ENCODE measurements around the gene PRG3.

PRG3 gene

DNA sequence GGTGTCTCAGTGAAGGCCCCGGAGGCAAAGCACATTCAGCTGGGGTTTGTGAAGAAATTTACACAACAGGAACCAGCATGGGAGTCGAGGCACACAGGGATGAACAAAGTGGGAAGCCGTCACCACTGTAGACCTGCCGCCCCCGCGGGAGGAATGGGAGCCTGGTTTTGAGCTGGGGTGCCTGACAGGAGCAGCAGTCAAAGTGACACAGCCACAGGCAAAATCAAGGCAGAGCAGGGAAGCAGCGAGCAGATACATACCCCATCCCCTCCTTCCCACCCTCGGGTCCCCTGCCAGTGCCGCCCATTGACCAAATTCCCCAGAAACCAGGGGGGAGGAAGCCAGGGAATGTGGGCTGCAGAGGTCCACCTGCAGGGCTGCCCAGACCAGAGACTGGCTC is 22.0 kb downstream of the PRG3 start:
- Histone ChIP-seq H3K4me1 (ENCODE audit: insufficient read depth, low read length, poor library complexity, severe bottlenecking) (peaks cover 32% of the 10 kb centered on the region), H3K27me3 (ENCODE audit: insufficient read depth, low read length, poor library complexity, severe bottlenecking) (no peaks in the 10 kb centered on the region), H4K20me1 (ENCODE audit: insufficient read depth, low read length, poor library complexity, severe bottlenecking) (no peaks in the 10 kb centered on the region), H3K9me2 (replicated peaks; ENCODE audit: low read depth, low read length) (no peaks in the 10 kb centered on the region), H3K79me2 (ENCODE audit: insufficient read depth, low read length) (no peaks in the 10 kb centered on the region), H2AFZ (ENCODE audit: low read length) (no peak overlapping the region), H3F3A (ENCODE audit: low read depth) (peaks cover 9% of the 10 kb centered on the region), H3K9me3 (ENCODE audit: insufficient read depth, low read depth, low read length) (no peaks in the 10 kb centered on the region), H3K9ac (ENCODE audit: low read depth, low read length, poor library complexity, severe bottlenecking) (no peak overlapping the region), H3K36me3 (ENCODE audit: insufficient read depth, low read length) (no peaks in the 10 kb centered on the region), H3K4me3 (ENCODE audit: low read length, poor library complexity, severe bottlenecking) (no peak overlapping the region), H3K4me2 (ENCODE audit: low read depth, low read length, poor library complexity, severe bottlenecking) (no peak overlapping the region)
- TF ChIP-seq, protein P1, sequence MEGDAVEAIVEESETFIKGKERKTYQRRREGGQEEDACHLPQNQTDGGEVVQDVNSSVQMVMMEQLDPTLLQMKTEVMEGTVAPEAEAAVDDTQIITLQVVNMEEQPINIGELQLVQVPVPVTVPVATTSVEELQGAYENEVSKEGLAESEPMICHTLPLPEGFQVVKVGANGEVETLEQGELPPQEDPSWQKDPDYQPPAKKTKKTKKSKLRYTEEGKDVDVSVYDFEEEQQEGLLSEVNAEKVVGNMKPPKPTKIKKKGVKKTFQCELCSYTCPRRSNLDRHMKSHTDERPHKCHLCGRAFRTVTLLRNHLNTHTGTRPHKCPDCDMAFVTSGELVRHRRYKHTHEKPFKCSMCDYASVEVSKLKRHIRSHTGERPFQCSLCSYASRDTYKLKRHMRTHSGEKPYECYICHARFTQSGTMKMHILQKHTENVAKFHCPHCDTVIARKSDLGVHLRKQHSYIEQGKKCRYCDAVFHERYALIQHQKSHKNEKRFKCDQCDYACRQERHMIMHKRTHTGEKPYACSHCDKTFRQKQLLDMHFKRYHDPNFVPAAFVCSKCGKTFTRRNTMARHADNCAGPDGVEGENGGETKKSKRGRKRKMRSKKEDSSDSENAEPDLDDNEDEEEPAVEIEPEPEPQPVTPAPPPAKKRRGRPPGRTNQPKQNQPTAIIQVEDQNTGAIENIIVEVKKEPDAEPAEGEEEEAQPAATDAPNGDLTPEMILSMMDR (conservative IDR thresholded peaks at IDR 0.05; ENCODE audit: low read length), result no peak
- TF ChIP-seq EZH2phosphoT487 (IDR thresholded peaks at IDR 0.05; ENCODE audit: borderline replicate concordance), result no peak

DNA sequence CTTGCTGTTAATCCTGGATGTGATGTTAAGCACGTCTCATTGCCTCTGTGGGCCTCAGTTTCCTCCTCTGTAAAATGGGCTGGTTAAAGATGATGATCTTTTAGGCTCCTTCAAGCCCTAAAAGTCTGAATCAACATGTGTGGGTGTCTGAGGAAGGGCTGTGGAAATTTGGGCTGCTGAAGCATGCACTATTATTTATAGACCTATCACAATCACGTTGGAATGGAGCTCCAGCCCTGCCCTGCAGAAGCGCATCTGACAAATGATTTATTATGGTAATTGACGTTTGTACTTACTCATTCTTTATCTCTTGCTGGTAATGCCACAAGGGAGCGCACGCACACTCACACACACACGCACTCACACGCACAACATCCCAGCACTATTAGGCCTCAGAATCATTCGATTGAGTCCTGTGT is 22.4 kb downstream of the PRG3 start:
- no peaks in the 10 kb centered on the region for H3K9me3 ChIP-seq (ENCODE audit: insufficient read depth, low read depth, low read length)
- no peak overlapping the region for H2AFZ ChIP-seq (ENCODE audit: low read length)
- H3K9ac ChIP-seq (ENCODE audit: low read depth, low read length, poor library complexity, severe bottlenecking), result no peak overlapping the region
- no peak overlapping the region for H3K4me3 ChIP-seq (ENCODE audit: low read length, poor library complexity, severe bottlenecking)
- peaks cover 37% of the 10 kb centered on the region for H3K4me1 ChIP-seq (ENCODE audit: insufficient read depth, low read length, poor library complexity, severe bottlenecking)
- H3F3A ChIP-seq (ENCODE audit: low read depth), result peaks cover 12% of the 10 kb centered on the region
- H3K4me2 ChIP-seq (ENCODE audit: low read depth, low read length, poor library complexity, severe bottlenecking), result no peak overlapping the region
- no peaks in the 10 kb centered on the region for H4K20me1 ChIP-seq (ENCODE audit: insufficient read depth, low read length, poor library complexity, severe bottlenecking)
- no peaks in the 10 kb centered on the region for H3K9me2 ChIP-seq (replicated peaks; ENCODE audit: low read depth, low read length)
- H3K36me3 ChIP-seq (ENCODE audit: insufficient read depth, low read length), result no peaks in the 10 kb centered on the region
- no peaks in the 10 kb centered on the region for H3K27me3 ChIP-seq (ENCODE audit: insufficient read depth, low read length, poor library complexity, severe bottlenecking)
- no peak for TF ChIP-seq EZH2phosphoT487 (IDR thresholded peaks at IDR 0.05; ENCODE audit: borderline replicate concordance)
- TF ChIP-seq, protein P1 (conservative IDR thresholded peaks at IDR 0.05; ENCODE audit: low read length), result no peak
- no peaks in the 10 kb centered on the region for H3K79me2 ChIP-seq (ENCODE audit: insufficient read depth, low read length)

DNA sequence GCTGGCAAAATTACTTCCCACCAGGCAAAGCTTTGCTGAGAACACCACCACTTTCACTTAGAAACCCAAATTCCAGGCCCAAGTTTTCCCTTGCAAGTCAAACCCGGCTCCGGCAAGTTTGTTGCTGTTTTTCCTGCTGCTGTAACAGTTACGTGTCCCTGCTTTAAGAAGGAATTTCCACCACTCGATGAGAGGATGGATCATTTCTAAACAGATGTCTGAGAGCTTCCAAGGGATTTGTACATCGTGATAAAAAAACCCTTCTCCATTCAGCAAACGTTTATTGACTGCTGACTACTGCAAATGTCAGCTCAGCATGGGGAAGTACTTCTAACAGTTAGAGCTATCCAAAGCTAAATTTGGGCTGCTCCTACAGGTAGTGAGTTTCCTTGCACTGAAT is 23.1 kb downstream of the PRG3 start:
- no peaks in the 10 kb centered on the region for H3K9me3 ChIP-seq (ENCODE audit: insufficient read depth, low read depth, low read length)
- no peak overlapping the region for H3K4me3 ChIP-seq (ENCODE audit: low read length, poor library complexity, severe bottlenecking)
- peak overlapping the region; percentile 34 for H3K9ac ChIP-seq (ENCODE audit: low read depth, low read length, poor library complexity, severe bottlenecking)
- H3K79me2 ChIP-seq (ENCODE audit: insufficient read depth, low read length), result no peaks in the 10 kb centered on the region
- 0 out of 2 replicates have a peak overlapping the region, but pooled peaks have one; percentile 30 for H2AFZ ChIP-seq (ENCODE audit: low read length)
- no peaks in the 10 kb centered on the region for H3K36me3 ChIP-seq (ENCODE audit: insufficient read depth, low read length)
- H3K4me1 ChIP-seq (ENCODE audit: insufficient read depth, low read length, poor library complexity, severe bottlenecking), result peaks cover 43% of the 10 kb centered on the region
- no peaks in the 10 kb centered on the region for H4K20me1 ChIP-seq (ENCODE audit: insufficient read depth, low read length, poor library complexity, severe bottlenecking)
- H3K4me2 ChIP-seq (ENCODE audit: low read depth, low read length, poor library complexity, severe bottlenecking), result no peak overlapping the region
- TF ChIP-seq EZH2phosphoT487 (IDR thresholded peaks at IDR 0.05; ENCODE audit: borderline replicate concordance), result no peak
- TF ChIP-seq, protein P1 (conservative IDR thresholded peaks at IDR 0.05; ENCODE audit: low read length), result no peak
- H3K9me2 ChIP-seq (replicated peaks; ENCODE audit: low read depth, low read length), result no peaks in the 10 kb centered on the region
- peaks cover 12% of the 10 kb centered on the region for H3F3A ChIP-seq (ENCODE audit: low read depth)
- no peaks in the 10 kb centered on the region for H3K27me3 ChIP-seq (ENCODE audit: insufficient read depth, low read length, poor library complexity, severe bottlenecking)
